ENCODE measurements around the gene CDKL5. TPM values are rescaled to one million over a fixed set of nuclear protein-coding genes. Genes with fewer than 3 reads are reported as not detected.

CDKL5 gene
- total RNA-seq, 2 donors from 2014 or later = 0.95 to 1.7 TPM

GRCh38 chrX:18696653-18697052, 271.2 kb downstream of the CDKL5 start:
- no peak for ATAC-seq (replicated peaks)
- H3K27me3 Mint-ChIP-seq = no peaks in the 10 kb centered on the region
- H3K9me3 Mint-ChIP-seq = no peaks in the 10 kb centered on the region
- no peaks in the 10 kb centered on the region for H3K4me1 Mint-ChIP-seq
- H3K36me3 Mint-ChIP-seq (ENCODE audit: low read depth) = no peaks in the 10 kb centered on the region
- H3K4me3 Mint-ChIP-seq = no peak overlapping the region
- no peak overlapping the region for H3K27ac Mint-ChIP-seq

DNA sequence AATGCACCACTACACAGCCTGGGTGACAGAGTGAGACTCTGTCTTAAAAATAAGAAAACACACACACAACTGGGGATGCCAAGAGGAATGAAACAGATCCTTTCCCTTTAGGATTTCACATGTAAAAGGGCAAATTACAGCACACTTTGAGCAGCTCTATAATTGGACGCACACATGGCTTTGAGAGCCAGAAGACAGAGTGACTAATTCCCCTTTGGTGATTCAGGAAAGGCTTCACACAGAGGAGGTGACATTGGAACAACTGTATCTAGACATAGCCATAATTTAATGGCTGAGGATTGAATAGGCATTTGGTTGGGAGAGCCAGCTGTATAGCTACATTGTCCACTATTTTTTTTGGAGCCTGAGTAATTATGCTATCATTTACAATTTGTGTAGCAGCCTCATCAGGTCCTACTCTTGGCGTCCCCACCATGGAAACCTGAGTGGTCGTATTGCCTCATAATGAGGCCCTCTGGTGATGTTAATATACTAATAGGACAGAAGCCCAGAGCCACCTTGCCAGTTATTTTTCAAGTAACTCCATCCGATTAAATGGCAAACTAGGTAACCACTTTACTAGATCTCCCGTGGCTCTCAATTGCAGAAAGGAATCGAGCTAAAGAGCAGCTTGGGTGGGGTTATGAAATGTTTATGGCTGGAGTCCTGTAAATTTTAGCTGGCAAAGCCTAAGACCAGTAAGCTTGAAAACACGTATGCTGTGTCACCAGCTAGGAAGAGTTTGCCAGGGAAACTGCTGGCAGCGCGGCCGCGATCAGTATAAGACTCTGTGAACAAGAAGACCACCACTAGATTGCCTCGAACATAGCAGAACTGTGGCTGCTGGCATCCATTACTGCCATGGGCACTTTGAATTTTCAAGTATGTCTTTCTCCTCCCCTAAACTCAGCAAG, 273.6 kb downstream of the CDKL5 start:
- Mint-ChIP-seq H3K36me3 (ENCODE audit: low read depth) (no peaks in the 10 kb centered on the region), H3K9me3 (no peaks in the 10 kb centered on the region), H3K4me1 (no peaks in the 10 kb centered on the region), H3K27ac (no peak overlapping the region), H3K4me3 (no peak overlapping the region), H3K27me3 (peaks cover 5% of the 10 kb centered on the region)
- no peak for ATAC-seq (replicated peaks)

- H3K4me3 Mint-ChIP-seq = no peak overlapping the region
- peaks cover 5% of the 10 kb centered on the region for H3K27me3 Mint-ChIP-seq
- H3K9me3 Mint-ChIP-seq = no peaks in the 10 kb centered on the region
- ATAC-seq (replicated peaks) = no peak
- H3K36me3 Mint-ChIP-seq (ENCODE audit: low read depth) = no peaks in the 10 kb centered on the region
- H3K4me1 Mint-ChIP-seq = no peaks in the 10 kb centered on the region
- H3K27ac Mint-ChIP-seq = no peak overlapping the region
Measured at GRCh38 chrX:18701621-18702361, 276.4 kb downstream of the CDKL5 start.

DNA sequence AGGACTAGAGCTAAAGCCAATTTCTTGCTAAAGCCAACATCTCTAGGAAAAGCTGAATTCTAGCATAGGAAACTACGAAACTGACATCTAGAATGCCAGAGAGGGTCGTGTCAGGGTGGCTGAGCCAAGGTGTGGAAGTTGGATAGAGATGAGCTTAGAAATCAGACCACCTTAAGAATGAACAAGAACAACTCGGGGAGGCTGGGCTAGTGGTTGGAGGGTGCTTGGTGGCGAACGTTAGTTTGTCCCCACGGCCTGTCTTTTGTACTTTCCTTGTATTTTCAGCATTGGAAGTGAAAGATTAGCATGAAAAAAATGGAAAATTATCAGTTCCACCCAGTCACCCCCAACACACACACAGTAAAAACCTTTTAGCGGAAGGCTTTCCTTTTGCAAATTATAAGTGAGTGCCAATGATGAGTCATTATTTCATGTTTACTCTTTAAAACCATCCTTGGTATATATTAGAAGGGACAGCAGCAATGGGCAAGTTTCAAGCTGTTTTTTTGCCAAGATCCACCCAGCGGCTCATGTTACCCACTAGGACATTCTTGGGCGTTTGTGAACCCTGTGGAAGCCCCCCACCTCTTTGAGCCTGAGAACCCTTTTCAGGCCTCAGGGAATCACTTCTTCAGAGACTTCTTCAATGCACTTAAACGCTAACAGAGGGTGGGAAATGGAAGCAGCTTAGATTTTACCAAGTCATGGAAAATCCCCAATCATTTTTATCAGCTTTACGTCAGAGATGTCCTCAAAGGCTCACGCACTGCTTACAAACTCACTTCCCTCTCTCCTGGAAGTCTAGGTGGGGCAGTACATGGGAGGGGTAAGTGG, 277.2 kb downstream of the CDKL5 start:
- no peak overlapping the region for H3K4me3 Mint-ChIP-seq
- no peak for ATAC-seq (replicated peaks)
- H3K9me3 Mint-ChIP-seq = no peaks in the 10 kb centered on the region
- no peaks in the 10 kb centered on the region for H3K36me3 Mint-ChIP-seq (ENCODE audit: low read depth)
- no peaks in the 10 kb centered on the region for H3K4me1 Mint-ChIP-seq
- H3K27me3 Mint-ChIP-seq = peaks cover 5% of the 10 kb centered on the region
- H3K27ac Mint-ChIP-seq = no peak overlapping the region

Other genes starting within 250 kb of the CDKL5 start
- not detected for gene BEND2, start 204.7 kb upstream of the CDKL5 start, total RNA-seq
- gene SCML2, start 70.9 kb upstream of the CDKL5 start, total RNA-seq = 1 to 10 TPM; 2.2 to 3.5 TPM
- gene RS1, start 246.5 kb downstream of the CDKL5 start, total RNA-seq = not detected

Measured in activated T-helper 17 cell treated with anti-CD3 and anti-CD28 coated beads, Interleukin-2, amount 50 U/mL, for 72 hours (primary cell).